Left hindlimb (tissue), 1 donor: ENCODE results near the gene CCDC157.
A peak's percentile ranks its signal among the peaks of the same experiment; 100 is the strongest.

Experiments used
- DNase-seq: peaks from one replicate; pipeline ENCODE4 v3.0.0-alpha.2; 2018

The CCDC157 gene

GRCh38 chr22:30416403-30416802 lies 59.6 kb downstream of the CCDC157 start:
- DNase-seq: no peak

GRCh38 chr22:30416837-30417236 lies 60.0 kb downstream of the CCDC157 start:
- DNase-seq: no peak

- DNase-seq: no peak
Measured at GRCh38 chr22:30420347-30421125, 63.7 kb downstream of the CCDC157 start.

GRCh38 chr22:30421695-30422480 lies 65.1 kb downstream of the CCDC157 start:
- DNase-seq: no peak

GRCh38 chr22:30422481-30423300 lies 65.9 kb downstream of the CCDC157 start:
- DNase-seq: peak; percentile 64

GRCh38 chr22:30423301-30423958 lies 66.6 kb downstream of the CCDC157 start:
- no peak for DNase-seq

- peak; percentile 100 for DNase-seq
Measured at GRCh38 chr22:30423959-30424533, 67.2 kb downstream of the CCDC157 start.

GRCh38 chr22:30424534-30425326 lies 67.9 kb downstream of the CCDC157 start:
- DNase-seq: no peak

GRCh38 chr22:30425327-30425615 lies 68.5 kb downstream of the CCDC157 start:
- no peak for DNase-seq

GRCh38 chr22:30425616-30426387 lies 69.0 kb downstream of the CCDC157 start, which contains the start of gene MTFP1:
MTFP1 (plus strand) TSS chr22:30425768; CDS start chr22:30425880, 112 bp downstream.
- DNase-seq: peak; percentile 80
